ENCODE results near the gene INHA.

The INHA gene

GRCh38 chr2:219540784-219541504, 31.2 kb upstream of the INHA start:
- no peak for DNase-seq

GRCh38 chr2:219541611-219542180, 30.4 kb upstream of the INHA start:
- DNase-seq: peak; percentile 86

- DNase-seq: no peak
Measured at GRCh38 chr2:219542931-219543595, 29.0 kb upstream of the INHA start.

GRCh38 chr2:219543596-219544358, 28.3 kb upstream of the INHA start, which contains the start of the genes CHPF and TMEM198:
CHPF (minus strand) TSS chr2:219543809; CDS start chr2:219543538, 271 bp downstream.
TMEM198 (plus strand) TSS chr2:219544028; CDS start chr2:219544728, 700 bp downstream.
- peak; percentile 95 for DNase-seq

- no peak for DNase-seq
Measured at GRCh38 chr2:219544567-219544966, 27.5 kb upstream of the INHA start.

- no peak for DNase-seq
Measured at GRCh38 chr2:219545295-219545942, 26.7 kb upstream of the INHA start.

- no peak for DNase-seq
Measured at GRCh38 chr2:219545943-219546352, 26.2 kb upstream of the INHA start.

GRCh38 chr2:219547621-219548020, 24.5 kb upstream of the INHA start:
- DNase-seq: no peak

- DNase-seq: no peak
Measured at GRCh38 chr2:219548990-219549389, 23.1 kb upstream of the INHA start.

GRCh38 chr2:219549619-219550018, 22.5 kb upstream of the INHA start:
- no peak for DNase-seq

- DNase-seq: no peak
Measured at GRCh38 chr2:219551441-219552381, 20.4 kb upstream of the INHA start.

- peak; percentile 80 for DNase-seq
Measured at GRCh38 chr2:219552382-219553167, 19.5 kb upstream of the INHA start.

GRCh38 chr2:219553168-219553417, 19.0 kb upstream of the INHA start:
- DNase-seq: no peak

- DNase-seq: no peak
Measured at GRCh38 chr2:219553463-219553963, 18.6 kb upstream of the INHA start.

GRCh38 chr2:219554350-219554749, 17.8 kb upstream of the INHA start:
- DNase-seq: no peak

GRCh38 chr2:219555956-219556355, 16.2 kb upstream of the INHA start:
- DNase-seq: no peak

GRCh38 chr2:219556413-219556812, 15.7 kb upstream of the INHA start:
- no peak for DNase-seq

GRCh38 chr2:219557320-219557719, 14.8 kb upstream of the INHA start:
- DNase-seq: no peak

- no peak for DNase-seq
Measured at GRCh38 chr2:219557791-219558785, 14.0 kb upstream of the INHA start.
